SK-N-SH (cell line): Measurements from ENCODE around the gene INIP.

Experiments used
- ELF1 ChIP-seq: IDR thresholded peaks from 2 replicates; pipeline ENCODE4 v1.4.0; 2012
- TF ChIP-seq, protein P1 (sequence below): fragments of 200-600 bp; sonication (generic); IDR thresholded peaks from 2 replicates; pipeline ENCODE4 v1.6.1; 2017; ENCODE audit warnings: antibody characterized with exemption, mild to moderate bottlenecking, moderate library complexity
- TF ChIP-seq, protein P2 (sequence below): fragments of 150-350 bp; IDR thresholded peaks from 2 replicates; pipeline ENCODE4 v1.6.1; 2017; ENCODE audit warnings: antibody characterized with exemption, low read length, low read depth, borderline replicate concordance

- TF ChIP-seq, protein P1, sequence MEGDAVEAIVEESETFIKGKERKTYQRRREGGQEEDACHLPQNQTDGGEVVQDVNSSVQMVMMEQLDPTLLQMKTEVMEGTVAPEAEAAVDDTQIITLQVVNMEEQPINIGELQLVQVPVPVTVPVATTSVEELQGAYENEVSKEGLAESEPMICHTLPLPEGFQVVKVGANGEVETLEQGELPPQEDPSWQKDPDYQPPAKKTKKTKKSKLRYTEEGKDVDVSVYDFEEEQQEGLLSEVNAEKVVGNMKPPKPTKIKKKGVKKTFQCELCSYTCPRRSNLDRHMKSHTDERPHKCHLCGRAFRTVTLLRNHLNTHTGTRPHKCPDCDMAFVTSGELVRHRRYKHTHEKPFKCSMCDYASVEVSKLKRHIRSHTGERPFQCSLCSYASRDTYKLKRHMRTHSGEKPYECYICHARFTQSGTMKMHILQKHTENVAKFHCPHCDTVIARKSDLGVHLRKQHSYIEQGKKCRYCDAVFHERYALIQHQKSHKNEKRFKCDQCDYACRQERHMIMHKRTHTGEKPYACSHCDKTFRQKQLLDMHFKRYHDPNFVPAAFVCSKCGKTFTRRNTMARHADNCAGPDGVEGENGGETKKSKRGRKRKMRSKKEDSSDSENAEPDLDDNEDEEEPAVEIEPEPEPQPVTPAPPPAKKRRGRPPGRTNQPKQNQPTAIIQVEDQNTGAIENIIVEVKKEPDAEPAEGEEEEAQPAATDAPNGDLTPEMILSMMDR, result no peak
- TF ChIP-seq ELF1, result no peak
- TF ChIP-seq, protein P2, sequence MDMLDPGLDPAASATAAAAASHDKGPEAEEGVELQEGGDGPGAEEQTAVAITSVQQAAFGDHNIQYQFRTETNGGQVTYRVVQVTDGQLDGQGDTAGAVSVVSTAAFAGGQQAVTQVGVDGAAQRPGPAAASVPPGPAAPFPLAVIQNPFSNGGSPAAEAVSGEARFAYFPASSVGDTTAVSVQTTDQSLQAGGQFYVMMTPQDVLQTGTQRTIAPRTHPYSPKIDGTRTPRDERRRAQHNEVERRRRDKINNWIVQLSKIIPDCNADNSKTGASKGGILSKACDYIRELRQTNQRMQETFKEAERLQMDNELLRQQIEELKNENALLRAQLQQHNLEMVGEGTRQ, result no peak
Measured at GRCh38 chr9:112712678-112713077, 5.2 kb downstream of the INIP start.
